H1 (cell line): ENCODE measurements around the gene KCNE3. TPM values are rescaled to one million over a fixed set of nuclear protein-coding genes. Genes with fewer than 3 reads are reported as not detected.

Experiments used
- CTCF ChIA-PET: fragments of 300-600 bp; sonication (Branson Sonifier 250); formaldehyde crosslinking; loops from one replicate; lab custom pipeline; 2021; ENCODE audit not compliant: partially characterized antibody; lab: Charles Lee
- POLR2A ChIA-PET: fragments of 300-600 bp; sonication (Branson Sonifier 250); formaldehyde crosslinking; loops from one replicate; lab custom pipeline; 2021; ENCODE audit warnings: inconsistent platforms; ENCODE audit not compliant: partially characterized antibody; lab: Charles Lee
- DNase-seq, 2 experiments: peaks; one replicate each; pipeline versions ENCODE4 v3.0.0 to v3.0.0-alpha.2; 2010 to 2022; ENCODE audit warnings: low spot score in 2 of 2, low read depth in 1 of 2, mixed read lengths in 1 of 2
- FAIRE-seq: peaks from 2 replicates; lab custom pipeline; 2011; peaks lifted over from hg19 to GRCh38; lab: Jason Lieb, UNC
- H2AFZ ChIP-seq: 2 replicates; pipeline ENCODE4 v1.8.1; 2012; ENCODE audit warnings: low read length, inconsistent platforms
- H2AK5ac ChIP-seq: 2 replicates; pipeline ENCODE4 v1.6.1; 2013; ENCODE audit warnings: low read depth, low read length
- H2BK120ac ChIP-seq: replicated peaks from 2 replicates; pipeline ENCODE3; 2013; ENCODE audit warnings: low read depth, low read length, inconsistent platforms
- H2BK12ac ChIP-seq: 2 replicates; pipeline ENCODE4 v1.6.1; 2013; ENCODE audit warnings: low read depth, low read length
- H2BK15ac ChIP-seq: 2 replicates; pipeline ENCODE4 v1.6.1; 2013; ENCODE audit warnings: low read length
- H2BK20ac ChIP-seq: 2 replicates; pipeline ENCODE4 v1.6.1; 2013; ENCODE audit warnings: low read length
- H2BK5ac ChIP-seq: 2 replicates; pipeline ENCODE4 v1.6.1; 2013; ENCODE audit warnings: low read depth, low read length
- H3K14ac ChIP-seq: 2 replicates; pipeline ENCODE4 v1.6.1; 2013; ENCODE audit warnings: inconsistent platforms; ENCODE audit not compliant: insufficient read length
- H3K18ac ChIP-seq: 2 replicates; pipeline ENCODE4 v1.6.1; 2013; ENCODE audit warnings: low read length; ENCODE audit errors: extremely low read depth
- H3K23ac ChIP-seq: 2 replicates; pipeline ENCODE4 v1.6.1; 2013; ENCODE audit warnings: inconsistent platforms; ENCODE audit not compliant: insufficient read length
- H3K23me2 ChIP-seq: 2 replicates; pipeline ENCODE4 v1.6.1; 2013; ENCODE audit warnings: low read depth, low read length
- H3K27ac ChIP-seq: 2 replicates; pipeline ENCODE4 v1.6.1; 2011; ENCODE audit warnings: low read depth, low read length, inconsistent platforms
- H3K27me3 ChIP-seq, 4 experiments: replicated peaks in 1 of 4; 1 replicate in 1 of 4; 2 replicates in 3 of 4; pipeline versions ENCODE4 v1.6.1 to v1.8.1; 2011 to 2013; ENCODE audit warnings: low read length in 3 of 4, mild to moderate bottlenecking in 3 of 4, inconsistent platforms in 2 of 4, mixed read lengths in 2 of 4, moderate library complexity in 1 of 4; ENCODE audit not compliant: control insufficient read depth in 3 of 4, insufficient read depth in 3 of 4; ENCODE audit errors: extremely low read depth in 1 of 4
- H3K36me3 ChIP-seq, 4 experiments: 2 replicates each; pipeline versions ENCODE4 v1.6.1 to v1.8.1; 2011 to 2013; ENCODE audit warnings: mild to moderate bottlenecking in 4 of 4, low read length in 3 of 4, moderate library complexity in 2 of 4, control low read depth in 1 of 4, inconsistent platforms in 1 of 4; ENCODE audit not compliant: insufficient read depth in 4 of 4, control insufficient read depth in 2 of 4
- H3K4ac ChIP-seq: replicated peaks from 2 replicates; pipeline ENCODE3; 2013; ENCODE audit warnings: low read length, low read depth, mixed read lengths, inconsistent platforms; ENCODE audit not compliant: insufficient read length
- H3K4me1 ChIP-seq, 4 experiments: replicated peaks in 1 of 4; 1 replicate in 1 of 4; 2 replicates in 3 of 4; pipeline versions ENCODE4 v1.6.1 to v1.8.1; 2011 to 2013; ENCODE audit warnings: low read length in 3 of 4, inconsistent platforms in 2 of 4, mixed read lengths in 1 of 4; ENCODE audit not compliant: insufficient read depth in 4 of 4, control insufficient read depth in 3 of 4
- H3K4me2 ChIP-seq, 2 experiments: 2 replicates each; pipeline versions ENCODE4 v1.6.1 to v1.8.1; 2011 to 2013; ENCODE audit warnings: low read depth in 2 of 2, low read length in 2 of 2, control low read depth in 1 of 2, inconsistent platforms in 1 of 2, mild to moderate bottlenecking in 1 of 2; ENCODE audit not compliant: insufficient read depth in 1 of 2
- H3K4me3 ChIP-seq, 4 experiments: fragments of 200-600, 300-600 bp in 1 of 4; sonication (generic), shearing (Covaris generic), sonication (Bioruptor Twin) in 1 of 4; 2 replicates each; pipeline versions ENCODE4 v1.5.1 to v1.8.1; 2011 to 2016; ENCODE audit warnings: low read length in 4 of 4, low read depth in 3 of 4, control low read depth in 2 of 4, inconsistent platforms in 2 of 4, mild to moderate bottlenecking in 2 of 4, mixed read lengths in 1 of 4, moderate library complexity in 1 of 4; ENCODE audit not compliant: insufficient read depth in 2 of 4; ENCODE audit errors: extremely low read depth in 1 of 4
- H3K56ac ChIP-seq: replicated peaks from 2 replicates; pipeline ENCODE3; 2013; ENCODE audit warnings: low read depth, mild to moderate bottlenecking, mixed read lengths, low read length, inconsistent platforms; ENCODE audit not compliant: insufficient read length
- H3K79me1 ChIP-seq: 2 replicates; pipeline ENCODE4 v1.6.1; 2013; ENCODE audit warnings: low read depth, low read length, control low read depth
- H3K79me2 ChIP-seq, 2 experiments: 2 replicates each; pipeline versions ENCODE4 v1.6.1 to v1.8.1; 2012 to 2013; ENCODE audit warnings: low read length in 2 of 2, mild to moderate bottlenecking in 2 of 2, inconsistent platforms in 1 of 2; ENCODE audit not compliant: insufficient read depth in 2 of 2, control insufficient read depth in 1 of 2
- H3K9ac ChIP-seq, 4 experiments: replicated peaks in 1 of 4; 1 replicate in 1 of 4; 2 replicates in 3 of 4; pipeline versions ENCODE4 v1.6.1 to v1.8.1; 2011 to 2013; ENCODE audit warnings: low read depth in 3 of 4, low read length in 3 of 4, control low read depth in 2 of 4, mild to moderate bottlenecking in 2 of 4, moderate library complexity in 2 of 4, inconsistent platforms in 1 of 4; ENCODE audit errors: extremely low read depth in 1 of 4
- H3K9me3 ChIP-seq, 2 experiments: 2 replicates each; pipeline versions ENCODE4 v1.6.1 to v1.8.1; 2012 to 2013; ENCODE audit warnings: mild to moderate bottlenecking in 2 of 2, moderate library complexity in 2 of 2, control low read depth in 1 of 2, inconsistent platforms in 1 of 2, low read depth in 1 of 2, low read length in 1 of 2, mixed read lengths in 1 of 2; ENCODE audit not compliant: insufficient read depth in 2 of 2
- H4K20me1 ChIP-seq, 2 experiments: replicated peaks in 1 of 2; 2 replicates each; pipeline versions ENCODE3 to v1.8.1; 2011 to 2013; ENCODE audit warnings: inconsistent platforms in 2 of 2, low read length in 2 of 2, mild to moderate bottlenecking in 1 of 2; ENCODE audit not compliant: insufficient read depth in 2 of 2, control insufficient read depth in 1 of 2
- H4K5ac ChIP-seq: 2 replicates; pipeline ENCODE4 v1.6.1; 2013; ENCODE audit warnings: low read length, low read depth, mixed read lengths, inconsistent platforms; ENCODE audit not compliant: insufficient read length
- H4K8ac ChIP-seq: 2 replicates; pipeline ENCODE4 v1.8.0; 2013; ENCODE audit warnings: mild to moderate bottlenecking, moderate library complexity, low read length, inconsistent platforms; ENCODE audit not compliant: insufficient read depth; ENCODE audit errors: extremely low read depth
- H4K91ac ChIP-seq: replicated peaks from 2 replicates; pipeline ENCODE3; 2013; ENCODE audit warnings: low read length, mixed read lengths, inconsistent platforms; ENCODE audit not compliant: insufficient read length
- BCL11A ChIP-seq, 2 experiments: IDR thresholded peaks; one replicate each; pipeline ENCODE4 v1.6.1; 2011; ENCODE audit warnings: low read depth in 2 of 2, low read length in 2 of 2, mild to moderate bottlenecking in 2 of 2
- CHD1 ChIP-seq: IDR thresholded peaks from 2 replicates; pipeline ENCODE4 v1.6.1; 2012; ENCODE audit warnings: low read depth, low read length, improper control_type of control experiment
- CREB1 ChIP-seq: IDR thresholded peaks from 2 replicates; pipeline ENCODE4 v1.6.1; 2012; ENCODE audit warnings: inconsistent platforms
- RNF2 ChIP-seq: fragments of 200-900, 300-1000 bp; sonication (generic); IDR thresholded peaks from 2 replicates; pipeline ENCODE4 v1.7.1; 2016; ENCODE audit warnings: borderline replicate concordance, low read depth, mild to moderate bottlenecking, antibody characterized with exemption, low read length; ENCODE audit not compliant: poor library complexity, severe bottlenecking; ENCODE audit errors: missing control alignments
- SRF ChIP-seq: IDR thresholded peaks from 2 replicates; pipeline ENCODE4 v1.6.1; 2011; ENCODE audit warnings: mild to moderate bottlenecking, low read depth, low read length, moderate library complexity
- TBP ChIP-seq: IDR thresholded peaks from 2 replicates; pipeline ENCODE4 v1.6.1; 2011; ENCODE audit warnings: low read depth, low read length, improper control_type of control experiment
- WGBS, 2 experiments: shearing (Covaris generic) in 1 of 2; methylation state at CpG; one replicate each; pipeline versions ENCODE4 v1.1.6 to v1.1.7; 2013 to 2015; ENCODE audit warnings: low lambda C conversion rate in 2 of 2, mixed read lengths in 2 of 2, inconsistent platforms in 1 of 2, low coverage in 1 of 2, missing lambda C conversion rate in 1 of 2; ENCODE audit not compliant: insufficient replicate concordance in 2 of 2, insufficient coverage in 1 of 2, insufficient read length in 1 of 2; ENCODE audit errors: extremely low coverage in 1 of 2, missing lambda C conversion rate in 1 of 2; 5-methylcytosine and 5-hydroxymethylcytosine counted together
- polyA plus RNA-seq, 7 experiments: library from polyadenylated mRNA; depleted of rRNA in 3 of 7; stranded (reverse) in 5 of 7; unstranded in 2 of 7; fragments of >200 nt in 5 of 7; fragments of 200-250 nt in 2 of 7; gene quantifications; 1 replicate in 5 of 7; 2 replicates in 1 of 7; 4 replicates in 1 of 7; pipeline versions ENCODE4 v1.2.1 to v1.2.3, GENCODE V29; 2011 to 2013; ENCODE audit warnings: missing spikeins in 2 of 7, mixed read lengths in 2 of 7
- total RNA-seq: library from RNA; stranded (reverse); fragmentation: NEBNext Ultra II Directional; extraction: Animal tissue kit (Norgen Biotek cat#: 25700); gene quantifications from 2 replicates; pipeline ENCODE4 v1.2.1, GENCODE V29; 2021
- TF ChIP-seq, protein P1 (sequence below): IDR thresholded peaks from 2 replicates; pipeline ENCODE4 v1.6.1; 2012; ENCODE audit warnings: inconsistent platforms

KCNE3 gene
- total and polyA plus RNA-seq, 2 of the 8 experiments (the other 6 are each of a cell fraction or from before 2014, with no cell fraction given), result 1.9 to 3.5 TPM

- Histone ChIP-seq H3K27me3 (no peaks in the 10 kb centered on the region), H2BK5ac (no peak overlapping the region), H4K91ac (no peak overlapping the region), H3K23ac (no peak overlapping the region), H3K56ac (no peak overlapping the region), H3K27ac (no peak overlapping the region), H3K4me2 (no peak overlapping the region), H2BK20ac (no peak overlapping the region), H3K18ac (no peak overlapping the region), H4K5ac (no peak overlapping the region), H3K9ac (no peak overlapping the region), H2BK12ac (no peak overlapping the region), H2BK120ac (no peak overlapping the region), H4K8ac (no peak overlapping the region), H3K4me1 (peaks cover 0 to 4% (median 0%) of the 10 kb centered on the region in 4 experiments; a peak in 2 of 7 replicates), H3K79me1 (no peaks in the 10 kb centered on the region), H4K20me1 (no peaks in the 10 kb centered on the region), H3K23me2 (no peaks in the 10 kb centered on the region), H3K4me3 (no peak overlapping the region), H3K79me2 (no peaks in the 10 kb centered on the region), H2AFZ (peak overlapping the region; percentile 84; the same call in 1 of the 2 replicates), H2BK15ac (no peak overlapping the region), H2AK5ac (no peak overlapping the region), H3K14ac (no peak overlapping the region), H3K9me3 (no peaks in the 10 kb centered on the region), H3K4ac (no peak overlapping the region), H3K36me3 (no peaks in the 10 kb centered on the region)
- ChIA-PET CTCF (interaction anchor here (1.0 to 1.9 kb wide), 2 partner anchors 24 to 39 kb away, joined by 4 to 5 read pairs; no protein-coding TSS in a partner anchor), POLR2A (interaction anchor here (0.8 to 1.1 kb wide), 2 partner anchors 15 to 81 kb away, joined by 3 to 4 read pairs; partner anchors contain the start of genes LIPT2 and PGM2L1)
- FAIRE-seq (no peak), DNase-seq (no peak)
- no peak for TF ChIP-seq RNF2
- no peak for TF ChIP-seq TBP
- no peak for TF ChIP-seq BCL11A (IDR thresholded peaks at IDR 0.05; ENCODE audit: low read depth in 2 of 2, low read length in 2 of 2)
- TF ChIP-seq CREB1, result no peak
- TF ChIP-seq, protein P1, sequence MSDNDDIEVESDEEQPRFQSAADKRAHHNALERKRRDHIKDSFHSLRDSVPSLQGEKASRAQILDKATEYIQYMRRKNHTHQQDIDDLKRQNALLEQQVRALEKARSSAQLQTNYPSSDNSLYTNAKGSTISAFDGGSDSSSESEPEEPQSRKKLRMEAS, result no peak
- no peak for TF ChIP-seq CHD1
- no peak for TF ChIP-seq SRF
- 80% methylated on average over 11 of the region's 11 CpGs; no CpG with 5 or more reads in 1 of the 2 experiments for WGBS, 2 experiments
Observed at GRCh38 chr11:74412733-74413359, 54.5 kb downstream of the KCNE3 start.
